Ascending aorta (tissue), 2 donors: ENCODE measurements around the gene TGFBR1. TPM values are rescaled to one million over a fixed set of nuclear protein-coding genes. Genes with fewer than 3 reads are reported as not detected.
A peak's percentile ranks its signal among the peaks of the same experiment; 100 is the strongest.

Experiments used
- DNase-seq, 2 donors: peaks; one replicate each; pipeline ENCODE4 v3.0.0-alpha.2; 2019; ENCODE audit warnings: low spot score in 2 of 2
- H3K27ac ChIP-seq, 2 donors: fragments of 200-600 bp; sonication (generic); one replicate each; pipeline ENCODE4 v1.5.1; 2016 to 2017; ENCODE audit warnings: mild to moderate bottlenecking in 1 of 2
- H3K27me3 ChIP-seq: fragments of 200-600 bp; sonication (generic); one replicate; pipeline ENCODE4 v1.5.1; 2017
- H3K36me3 ChIP-seq, 2 donors: fragments of 200-600 bp; sonication (generic); one replicate each; pipeline ENCODE4 v1.5.1; 2016
- H3K4me1 ChIP-seq, 2 donors: fragments of 200-600 bp; sonication (generic); one replicate each; pipeline ENCODE4 v1.5.1; 2016 to 2017; ENCODE audit warnings: mild to moderate bottlenecking in 1 of 2
- H3K4me3 ChIP-seq, 2 donors: fragments of 200-600 bp; sonication (generic); one replicate each; pipeline ENCODE4 v1.5.1; 2016 to 2017; ENCODE audit warnings: mild to moderate bottlenecking in 1 of 2
- H3K9me3 ChIP-seq, 2 donors: fragments of 200-600 bp; sonication (generic); one replicate each; pipeline ENCODE4 v1.5.1; 2016
- intact Hi-C: fragments of 100-400 bp; cut with DNase I; formaldehyde crosslinking; loops from one replicate; pipeline ENCODE4 v1.15.1; 2023
- total RNA-seq: library from RNA; depleted of rRNA; stranded (reverse); fragments of >200 nt; gene quantifications from one replicate; pipeline ENCODE4 v1.1.0, GENCODE V29; 2016
- TF ChIP-seq, protein P1 (sequence below), 3 experiments: fragments of 200-600 bp in 2 of 3; fragments of 450-650 bp in 1 of 3; sonication (generic) in 2 of 3; IDR thresholded peaks; one replicate each; pipeline ENCODE4 v1.5.1; 2016 to 2019; ENCODE audit warnings: antibody characterized with exemption in 3 of 3, mild to moderate bottlenecking in 1 of 3, moderate library complexity in 1 of 3

The TGFBR1 gene
- total RNA-seq, result 13.9 TPM

DNA sequence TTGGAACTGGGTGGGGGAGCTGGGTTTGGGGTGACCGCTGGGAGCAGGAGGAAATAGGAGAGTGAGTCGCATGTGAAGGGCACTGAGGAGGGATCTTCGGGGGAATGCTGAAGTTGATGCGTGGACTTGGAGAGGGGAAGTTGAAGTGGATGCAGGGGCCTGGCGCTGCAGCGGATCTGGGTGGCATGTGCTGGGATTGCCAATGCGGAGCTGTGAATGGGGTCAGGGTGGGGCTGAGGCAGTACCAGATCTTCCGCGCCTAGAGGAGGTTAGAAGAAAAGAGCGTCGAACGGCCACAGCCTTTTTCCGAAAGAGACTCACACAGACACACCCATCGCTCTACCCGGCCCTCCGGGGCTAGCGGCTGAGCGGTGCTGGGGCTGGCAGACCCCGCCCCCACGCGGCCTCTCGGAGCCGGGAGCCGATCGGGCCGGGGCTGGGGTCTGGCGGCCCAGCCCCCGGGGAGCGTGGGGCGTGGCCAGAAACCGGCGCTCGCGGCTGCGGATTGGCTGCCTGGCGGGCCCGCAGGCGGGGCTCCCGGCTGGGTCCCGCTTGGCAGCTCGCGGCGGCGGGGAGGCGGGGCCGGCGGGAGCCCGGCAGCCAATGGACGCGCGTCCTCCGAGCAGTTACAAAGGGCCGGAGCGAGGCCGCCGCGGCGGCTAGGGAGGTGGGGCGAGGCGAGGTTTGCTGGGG, at the start of gene TGFBR1:
Gene TGFBR1, plus strand, starts transcription at position 655 of the 693 bp plus-strand sequence. CDS start 93 bp downstream, outside the sequence.
- no peaks in the 10 kb centered on the region for H3K36me3 ChIP-seq
- DNase-seq, result peak; percentile 72 to 97
- peaks cover 0 to 34% of the 10 kb centered on the region in 2 donors for H3K4me1 ChIP-seq
- peak within 1 kb of the TSS; percentile 92 to 95 for H3K27ac ChIP-seq
- peak within 1 kb of the TSS; percentile 82 to 87 for H3K4me3 ChIP-seq
- no peaks in the 10 kb centered on the region for H3K27me3 ChIP-seq
- H3K9me3 ChIP-seq, result no peaks in the 10 kb centered on the region
- intact Hi-C loops, result loop anchor here (1.0 to 10.0 kb wide), 5 partner anchors 18 to 1182 kb away; partner anchors contain the start of genes ALG2, NR4A3, SEC61B and TRMO
- TF ChIP-seq, protein P1, sequence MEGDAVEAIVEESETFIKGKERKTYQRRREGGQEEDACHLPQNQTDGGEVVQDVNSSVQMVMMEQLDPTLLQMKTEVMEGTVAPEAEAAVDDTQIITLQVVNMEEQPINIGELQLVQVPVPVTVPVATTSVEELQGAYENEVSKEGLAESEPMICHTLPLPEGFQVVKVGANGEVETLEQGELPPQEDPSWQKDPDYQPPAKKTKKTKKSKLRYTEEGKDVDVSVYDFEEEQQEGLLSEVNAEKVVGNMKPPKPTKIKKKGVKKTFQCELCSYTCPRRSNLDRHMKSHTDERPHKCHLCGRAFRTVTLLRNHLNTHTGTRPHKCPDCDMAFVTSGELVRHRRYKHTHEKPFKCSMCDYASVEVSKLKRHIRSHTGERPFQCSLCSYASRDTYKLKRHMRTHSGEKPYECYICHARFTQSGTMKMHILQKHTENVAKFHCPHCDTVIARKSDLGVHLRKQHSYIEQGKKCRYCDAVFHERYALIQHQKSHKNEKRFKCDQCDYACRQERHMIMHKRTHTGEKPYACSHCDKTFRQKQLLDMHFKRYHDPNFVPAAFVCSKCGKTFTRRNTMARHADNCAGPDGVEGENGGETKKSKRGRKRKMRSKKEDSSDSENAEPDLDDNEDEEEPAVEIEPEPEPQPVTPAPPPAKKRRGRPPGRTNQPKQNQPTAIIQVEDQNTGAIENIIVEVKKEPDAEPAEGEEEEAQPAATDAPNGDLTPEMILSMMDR (IDR thresholded peaks at IDR 0.05), result no peak

DNA sequence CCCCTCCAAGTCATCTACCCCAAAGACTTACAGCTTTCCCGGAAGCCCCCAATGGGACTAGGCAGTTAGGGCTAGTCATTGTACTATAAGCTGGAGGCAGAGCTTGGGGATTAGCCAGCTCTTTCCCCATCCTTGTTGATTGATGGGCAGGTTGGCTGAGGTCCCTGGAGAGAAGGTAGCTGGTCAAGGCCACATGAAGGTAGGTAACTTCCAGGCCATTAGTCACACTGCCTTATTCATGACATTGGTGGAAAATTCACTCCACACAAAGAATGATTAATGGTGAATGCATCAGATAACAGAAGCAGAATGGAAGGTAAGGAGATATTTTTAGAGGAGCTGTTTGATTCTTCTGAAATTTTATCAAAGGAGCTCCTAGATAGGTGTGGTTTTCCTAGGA, 49.5 kb upstream of the TGFBR1 start:
- Histone ChIP-seq H3K27ac (no peak overlapping the region), H3K27me3 (no peaks in the 10 kb centered on the region), H3K9me3 (no peaks in the 10 kb centered on the region), H3K36me3 (no peaks in the 10 kb centered on the region), H3K4me3 (no peak overlapping the region), H3K4me1 (no peaks in the 10 kb centered on the region)
- TF ChIP-seq, protein P1 (IDR thresholded peaks at IDR 0.05), result no peak
- intact Hi-C loops, result no loop called here
- DNase-seq, result no peak

DNA sequence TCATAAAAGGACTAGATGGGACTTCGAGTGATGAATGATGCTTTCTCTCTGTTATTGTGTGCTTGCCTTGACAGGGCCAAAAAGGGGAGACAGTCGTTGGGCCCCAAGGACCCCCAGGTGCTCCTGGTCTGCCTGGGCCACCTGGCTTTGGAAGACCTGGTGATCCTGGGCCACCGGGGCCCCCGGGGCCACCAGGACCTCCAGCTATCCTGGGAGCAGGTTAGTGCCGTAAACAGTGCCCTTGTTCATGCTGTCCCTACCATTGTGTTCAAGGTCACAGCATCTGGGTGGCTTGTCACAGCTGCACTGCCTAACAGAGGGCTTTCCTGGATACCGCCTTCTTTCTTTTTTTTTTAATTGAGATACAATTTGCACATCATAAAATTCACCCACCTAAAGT, 48.7 kb upstream of the TGFBR1 start:
- Histone ChIP-seq H3K4me1 (no peaks in the 10 kb centered on the region), H3K27me3 (no peaks in the 10 kb centered on the region), H3K36me3 (no peaks in the 10 kb centered on the region), H3K9me3 (no peaks in the 10 kb centered on the region), H3K4me3 (no peak overlapping the region), H3K27ac (no peak overlapping the region)
- intact Hi-C loops, result no loop called here
- TF ChIP-seq, protein P1 (IDR thresholded peaks at IDR 0.05), result no peak
- DNase-seq, result no peak

DNA sequence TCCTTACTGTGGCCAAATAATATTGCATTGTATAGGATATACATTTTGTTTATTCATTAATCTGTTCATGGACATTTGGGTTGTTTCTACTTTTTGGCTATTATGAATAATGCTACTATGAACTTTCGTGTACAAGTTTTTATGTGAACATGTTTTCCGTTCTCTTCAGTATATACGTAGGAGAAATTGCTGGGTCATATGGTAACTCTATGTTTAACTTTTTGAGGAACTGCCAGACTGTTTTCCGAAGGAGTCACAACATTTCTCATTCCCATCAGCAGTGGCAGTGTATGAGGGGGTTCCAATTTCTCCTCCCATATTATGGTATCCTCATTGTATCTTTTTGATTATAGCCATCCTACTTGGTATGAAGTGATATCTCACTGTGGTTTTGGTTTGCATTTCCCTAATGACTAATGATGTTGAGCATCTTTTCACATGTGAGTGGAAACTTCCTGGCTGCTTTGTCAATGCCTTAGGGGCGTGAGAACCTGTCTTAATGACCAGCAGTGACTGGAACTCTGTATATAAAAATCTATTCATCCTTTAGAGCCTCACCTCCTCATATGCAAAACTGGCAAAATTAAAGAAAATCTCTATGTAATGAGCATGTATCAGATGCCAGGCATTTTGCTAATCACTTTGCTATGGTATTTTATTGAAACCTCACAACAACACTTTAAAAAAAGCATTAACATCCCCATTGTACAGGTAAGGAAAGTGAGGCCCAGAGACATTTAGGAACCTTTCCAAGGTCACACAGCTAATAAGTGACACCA, 47.8 kb upstream of the TGFBR1 start:
- TF ChIP-seq, protein P1 (IDR thresholded peaks at IDR 0.05), result no peak
- Histone ChIP-seq H3K27ac (no peak overlapping the region), H3K4me3 (no peak overlapping the region), H3K9me3 (no peaks in the 10 kb centered on the region), H3K27me3 (no peaks in the 10 kb centered on the region), H3K4me1 (no peaks in the 10 kb centered on the region), H3K36me3 (no peaks in the 10 kb centered on the region)
- no peak for DNase-seq
- intact Hi-C loops, result no loop called here

DNA sequence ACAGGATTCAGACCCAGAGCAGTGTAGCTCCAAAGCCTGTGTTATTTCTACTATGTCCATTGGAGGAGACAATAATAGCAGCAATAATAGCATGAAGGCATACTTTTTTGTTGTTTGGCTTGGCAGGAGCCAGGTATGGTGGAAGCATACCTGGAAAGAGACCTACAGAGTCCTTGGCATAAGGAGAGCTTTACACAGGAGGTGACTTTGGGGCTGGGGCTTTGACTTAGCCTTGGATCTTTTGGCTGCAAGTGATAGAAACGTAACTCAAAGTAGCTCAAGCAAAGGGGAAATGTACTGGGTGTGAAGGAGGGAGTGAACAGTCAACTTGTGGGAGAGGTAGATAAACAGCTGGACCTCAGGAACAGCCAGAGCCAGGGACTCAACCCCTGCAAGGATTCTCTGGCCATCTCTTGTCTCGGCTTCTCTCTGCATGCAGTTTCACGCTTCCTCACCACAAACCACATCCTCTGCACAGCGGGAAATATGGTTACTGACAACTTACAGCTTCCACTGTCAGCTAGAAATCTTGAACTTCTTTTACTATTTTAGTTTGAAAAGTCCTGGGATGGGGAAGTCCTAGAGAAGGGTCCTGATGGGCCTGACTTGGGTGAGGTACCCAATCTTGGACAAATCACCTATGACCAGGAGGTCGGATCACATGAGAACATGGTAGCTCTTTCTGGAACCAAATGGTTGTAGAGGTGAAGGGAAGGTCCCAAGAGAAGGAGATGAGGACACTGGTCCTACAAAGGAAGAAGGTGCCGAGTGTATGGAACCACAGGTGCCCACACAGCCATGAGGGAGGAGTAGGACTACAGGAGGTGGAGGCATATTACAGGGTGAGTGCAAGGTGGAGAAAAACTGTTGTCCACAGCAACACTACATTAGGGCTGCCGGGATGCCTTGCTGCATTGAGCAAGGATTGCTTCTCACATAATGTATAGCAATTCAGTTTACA, 47.0 kb upstream of the TGFBR1 start:
- Histone ChIP-seq H3K36me3 (no peaks in the 10 kb centered on the region), H3K9me3 (no peaks in the 10 kb centered on the region), H3K4me1 (no peaks in the 10 kb centered on the region), H3K27me3 (no peaks in the 10 kb centered on the region), H3K4me3 (no peak overlapping the region), H3K27ac (no peak overlapping the region)
- TF ChIP-seq, protein P1 (IDR thresholded peaks at IDR 0.05), result no peak
- no peak for DNase-seq
- intact Hi-C loops, result no loop called here
